Measurements from ENCODE around the gene VSIG8. TPM values are rescaled to one million over a fixed set of nuclear protein-coding genes. Genes with fewer than 3 reads are reported as not detected.

Gene VSIG8
- total RNA-seq, 2 experiments from 2014 or later: not detected

GRCh38 chr1:159853417-159854115, 8.9 kb downstream of the VSIG8 start:
- H3K27me3 Mint-ChIP-seq (ENCODE audit: low read depth): no peaks in the 10 kb centered on the region
- H3K4me3 Mint-ChIP-seq: peak overlapping the region; percentile 81
- DNase-seq: no peak
- H3K36me3 Mint-ChIP-seq (ENCODE audit: low read depth): no peaks in the 10 kb centered on the region
- CTCF ChIA-PET: interaction anchor here (0.6 to 3.3 kb wide), 4 partner anchors 37 to 85 kb away, joined by 3 to 17 read pairs (median 4); partner anchors contain the start of gene DUSP23
- peak overlapping the region; percentile 37 for H3K27ac Mint-ChIP-seq
- intact Hi-C loops (cut with micrococcal nuclease): loop anchor here (1.0 to 2.0 kb wide), 5 partner anchors 37 to 73 kb away; partner anchors contain the start of genes DUSP23 and TAGLN2
- peaks cover 10% of the 10 kb centered on the region for H3K4me1 Mint-ChIP-seq (ENCODE audit: low read depth)
- H3K9me3 Mint-ChIP-seq: no peaks in the 10 kb centered on the region

GRCh38 chr1:159851407-159851806, 11.1 kb downstream of the VSIG8 start:
- intact Hi-C loops (cut with micrococcal nuclease): no loop called here
- H3K27ac Mint-ChIP-seq: no peak overlapping the region
- peaks cover 10% of the 10 kb centered on the region for H3K4me1 Mint-ChIP-seq (ENCODE audit: low read depth)
- H3K4me3 Mint-ChIP-seq: no peak overlapping the region
- DNase-seq: no peak
- no peaks in the 10 kb centered on the region for H3K36me3 Mint-ChIP-seq (ENCODE audit: low read depth)
- no peaks in the 10 kb centered on the region for H3K27me3 Mint-ChIP-seq (ENCODE audit: low read depth)
- CTCF ChIA-PET: interaction anchor here (0.9 to 1.9 kb wide), 5 partner anchors 26 to 156 kb away, joined by 3 to 6 read pairs (median 3); partner anchors contain the start of gene DUSP23
- no peaks in the 10 kb centered on the region for H3K9me3 Mint-ChIP-seq

GRCh38 chr1:159849626-159850366, 12.7 kb downstream of the VSIG8 start:
- Mint-ChIP-seq H3K27me3 (ENCODE audit: low read depth) (no peaks in the 10 kb centered on the region), H3K4me3 (no peak overlapping the region), H3K4me1 (ENCODE audit: low read depth) (peaks cover 7% of the 10 kb centered on the region), H3K9me3 (no peaks in the 10 kb centered on the region), H3K36me3 (ENCODE audit: low read depth) (no peaks in the 10 kb centered on the region), H3K27ac (no peak overlapping the region)
- intact Hi-C loops (cut with micrococcal nuclease): no loop called here
- no peak for DNase-seq
- CTCF ChIA-PET: interaction anchor here (0.7 to 1.3 kb wide), 2 partner anchors 9 to 22 kb away, joined by 3 to 4 read pairs; no protein-coding TSS in a partner anchor

- CTCF ChIA-PET: no interaction called here
- intact Hi-C loops (cut with micrococcal nuclease): no loop called here
- no peak for DNase-seq
- Mint-ChIP-seq H3K4me1 (ENCODE audit: low read depth) (peaks cover 2% of the 10 kb centered on the region), H3K9me3 (no peaks in the 10 kb centered on the region), H3K4me3 (no peak overlapping the region), H3K27ac (no peak overlapping the region), H3K36me3 (ENCODE audit: low read depth) (no peaks in the 10 kb centered on the region), H3K27me3 (ENCODE audit: low read depth) (no peaks in the 10 kb centered on the region)
These were observed 14.1 kb downstream of the VSIG8 start for GRCh38 chr1:159848326-159848725.

GRCh38 chr1:159847231-159847630, 15.2 kb downstream of the VSIG8 start:
- H3K36me3 Mint-ChIP-seq (ENCODE audit: low read depth): no peaks in the 10 kb centered on the region
- no peak overlapping the region for H3K4me3 Mint-ChIP-seq
- no peak for DNase-seq
- intact Hi-C loops (cut with micrococcal nuclease): no loop called here
- H3K27me3 Mint-ChIP-seq (ENCODE audit: low read depth): no peaks in the 10 kb centered on the region
- CTCF ChIA-PET: no interaction called here
- no peaks in the 10 kb centered on the region for H3K9me3 Mint-ChIP-seq
- no peaks in the 10 kb centered on the region for H3K4me1 Mint-ChIP-seq (ENCODE audit: low read depth)
- H3K27ac Mint-ChIP-seq: no peak overlapping the region

DNA sequence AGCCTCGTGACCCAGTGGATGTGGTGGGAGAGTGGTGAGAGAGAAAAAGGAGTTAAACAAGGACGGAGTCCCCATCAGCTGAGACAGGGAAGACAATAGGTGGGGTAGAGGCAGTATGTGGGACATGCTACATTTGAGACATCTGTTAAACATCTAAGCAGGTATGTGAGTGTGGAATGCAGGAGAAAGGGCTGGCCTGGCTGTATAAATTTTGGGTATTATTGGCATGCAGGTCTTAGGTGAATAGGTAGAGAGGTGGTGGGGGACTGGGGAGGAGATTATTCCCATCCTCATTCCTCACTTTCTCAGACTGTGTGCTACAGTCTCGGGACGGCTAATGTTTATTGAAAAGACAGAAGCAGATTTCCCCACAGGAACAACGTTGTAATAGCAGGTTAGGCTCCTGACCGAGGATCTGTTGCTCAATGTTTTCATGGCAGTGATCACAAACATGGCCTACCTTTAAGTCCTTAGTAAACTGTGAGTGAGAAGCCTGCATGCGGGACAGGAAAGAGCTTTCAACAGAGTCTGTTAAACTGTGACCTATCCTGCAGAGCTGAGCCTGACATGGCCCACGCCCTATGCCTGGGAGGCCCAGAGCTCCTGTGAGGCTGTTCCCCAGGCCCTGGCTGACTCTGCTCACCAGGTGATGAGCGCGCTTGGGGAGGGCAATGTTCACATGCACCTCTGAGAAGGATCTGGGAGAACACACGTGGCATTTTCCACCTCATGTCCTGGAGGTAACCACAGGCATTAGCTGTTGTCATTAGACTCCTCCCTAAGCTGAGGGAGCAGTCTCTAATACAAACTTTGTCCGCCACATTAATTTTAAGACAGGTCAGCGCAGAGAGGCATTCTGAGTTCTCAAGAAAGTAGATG, 16.5 kb downstream of the VSIG8 start:
- Mint-ChIP-seq H3K27me3 (ENCODE audit: low read depth) (no peaks in the 10 kb centered on the region), H3K4me1 (ENCODE audit: low read depth) (no peaks in the 10 kb centered on the region), H3K4me3 (no peak overlapping the region), H3K27ac (no peak overlapping the region), H3K9me3 (no peaks in the 10 kb centered on the region), H3K36me3 (ENCODE audit: low read depth) (no peaks in the 10 kb centered on the region)
- DNase-seq: no peak
- CTCF ChIA-PET: no interaction called here
- intact Hi-C loops (cut with micrococcal nuclease): no loop called here

- Mint-ChIP-seq H3K4me3 (no peak overlapping the region), H3K27me3 (ENCODE audit: low read depth) (no peaks in the 10 kb centered on the region), H3K9me3 (no peaks in the 10 kb centered on the region), H3K27ac (no peak overlapping the region), H3K4me1 (ENCODE audit: low read depth) (peaks cover 14% of the 10 kb centered on the region), H3K36me3 (ENCODE audit: low read depth) (no peaks in the 10 kb centered on the region)
- CTCF ChIA-PET: interaction anchor here (1.0 kb wide), 1 partner anchor 47 kb away, joined by 4 read pairs; no protein-coding TSS in a partner anchor
- DNase-seq: no peak
- intact Hi-C loops (cut with micrococcal nuclease): no loop called here
These were observed 19.0 kb downstream of the VSIG8 start for GRCh38 chr1:159843459-159843858.

GRCh38 chr1:159841749-159842148, 20.7 kb downstream of the VSIG8 start:
- Mint-ChIP-seq H3K4me3 (no peak overlapping the region), H3K9me3 (no peaks in the 10 kb centered on the region), H3K4me1 (ENCODE audit: low read depth) (peaks cover 16% of the 10 kb centered on the region), H3K36me3 (ENCODE audit: low read depth) (no peaks in the 10 kb centered on the region), H3K27ac (no peak overlapping the region), H3K27me3 (ENCODE audit: low read depth) (no peaks in the 10 kb centered on the region)
- no peak for DNase-seq
- CTCF ChIA-PET: interaction anchor here (1.1 to 1.8 kb wide), 3 partner anchors 31 to 49 kb away, joined by 3 to 7 read pairs (median 5); no protein-coding TSS in a partner anchor
- intact Hi-C loops (cut with micrococcal nuclease): no loop called here

DNA sequence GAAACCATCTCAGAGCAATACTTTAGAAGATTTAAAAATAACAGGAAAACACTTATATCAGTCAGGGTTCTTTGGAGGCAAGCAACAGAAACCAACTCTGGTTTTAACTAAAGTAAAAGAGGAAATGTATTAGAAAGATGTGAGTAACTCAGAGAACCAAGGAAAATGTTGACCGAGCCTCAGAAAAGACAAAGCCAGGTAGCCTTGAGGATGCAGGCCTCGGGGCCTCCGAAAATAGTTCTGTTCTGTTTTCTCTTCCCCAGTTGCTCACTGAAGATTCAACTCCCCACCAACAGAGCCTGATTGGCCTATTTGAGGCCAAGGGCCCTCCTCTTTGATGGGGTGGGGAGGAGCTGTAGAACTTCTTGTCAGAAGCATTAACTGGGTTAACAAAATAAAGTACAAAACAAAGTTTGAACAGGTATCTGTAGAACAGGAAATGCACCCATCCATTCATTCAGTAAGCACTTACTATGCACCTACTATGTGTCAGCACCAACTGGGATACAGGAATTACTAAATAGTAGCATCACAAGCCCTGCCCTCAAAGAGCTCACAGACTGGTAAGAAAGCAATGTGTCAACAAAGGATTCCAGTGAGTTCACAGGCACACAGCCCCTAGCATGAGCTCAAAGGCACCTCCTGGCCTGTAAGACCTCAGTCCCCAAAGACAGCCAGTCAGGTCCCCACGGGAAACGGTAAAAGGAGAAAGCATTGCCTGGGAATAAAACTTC, 23.2 kb downstream of the VSIG8 start:
- Mint-ChIP-seq H3K27ac (no peak overlapping the region), H3K4me3 (no peak overlapping the region), H3K9me3 (no peaks in the 10 kb centered on the region), H3K27me3 (ENCODE audit: low read depth) (no peaks in the 10 kb centered on the region), H3K4me1 (ENCODE audit: low read depth) (peaks cover 16% of the 10 kb centered on the region), H3K36me3 (ENCODE audit: low read depth) (peaks cover 3% of the 10 kb centered on the region)
- intact Hi-C loops (cut with micrococcal nuclease): no loop called here
- peak; percentile 18 for DNase-seq
- CTCF ChIA-PET: interaction anchor here (0.8 to 1.2 kb wide), 2 partner anchors 13 to 168 kb away, joined by 3 to 5 read pairs; no protein-coding TSS in a partner anchor

- Mint-ChIP-seq H3K36me3 (ENCODE audit: low read depth) (peaks cover 3% of the 10 kb centered on the region), H3K4me3 (no peak overlapping the region), H3K9me3 (no peaks in the 10 kb centered on the region), H3K4me1 (ENCODE audit: low read depth) (peaks cover 16% of the 10 kb centered on the region), H3K27me3 (ENCODE audit: low read depth) (no peaks in the 10 kb centered on the region), H3K27ac (no peak overlapping the region)
- DNase-seq: no peak
- CTCF ChIA-PET: no interaction called here
- intact Hi-C loops (cut with micrococcal nuclease): no loop called here
These were observed 23.7 kb downstream of the VSIG8 start for GRCh38 chr1:159838715-159839114.

GRCh38 chr1:159835862-159836525, 26.5 kb downstream of the VSIG8 start:
- Mint-ChIP-seq H3K4me3 (no peak overlapping the region), H3K9me3 (no peaks in the 10 kb centered on the region), H3K36me3 (ENCODE audit: low read depth) (peaks cover 3% of the 10 kb centered on the region), H3K27ac (no peak overlapping the region), H3K4me1 (ENCODE audit: low read depth) (peaks cover 16% of the 10 kb centered on the region), H3K27me3 (ENCODE audit: low read depth) (no peaks in the 10 kb centered on the region)
- intact Hi-C loops (cut with micrococcal nuclease): no loop called here
- CTCF ChIA-PET: interaction anchor here (0.5 to 1.5 kb wide), 4 partner anchors 37 to 614 kb away, joined by 3 to 6 read pairs (median 4); no protein-coding TSS in a partner anchor
- no peak for DNase-seq

Data from activated naive CD4-positive, alpha-beta T cell treated with anti-CD3 and anti-CD28 coated beads for 36 hours (primary cell).